HG03469 (cell line): ENCODE data around the gene PPP6R3.

ENCODE experiments used
- ATAC-seq: cut with Tn5 transposase; IDR thresholded peaks from one replicate; pipeline ENCODE4 v1.9.1; 2021; ENCODE audit warnings: mild to moderate bottlenecking, moderate library complexity, moderate number of reproducible peaks; ENCODE audit not compliant: unreplicated experiment

Gene PPP6R3

GRCh38 chr11:68549789-68550484 lies 89.4 kb downstream of the PPP6R3 start:
- ATAC-seq, result no peak

GRCh38 chr11:68550485-68550817 lies 89.9 kb downstream of the PPP6R3 start:
- no peak for ATAC-seq

- no peak for ATAC-seq
Observed at GRCh38 chr11:68551223-68551622, 90.7 kb downstream of the PPP6R3 start.

GRCh38 chr11:68551777-68552176 lies 91.2 kb downstream of the PPP6R3 start:
- no peak for ATAC-seq

GRCh38 chr11:68552542-68552941 lies 92.0 kb downstream of the PPP6R3 start:
- no peak for ATAC-seq

GRCh38 chr11:68560216-68560615 lies 99.7 kb downstream of the PPP6R3 start:
- ATAC-seq, result no peak

- ATAC-seq, result no peak
Observed at GRCh38 chr11:68563454-68563853, 102.9 kb downstream of the PPP6R3 start.

GRCh38 chr11:68564261-68564660 lies 103.7 kb downstream of the PPP6R3 start:
- no peak for ATAC-seq

- no peak for ATAC-seq
Observed at GRCh38 chr11:68565768-68566167, 105.2 kb downstream of the PPP6R3 start.

GRCh38 chr11:68567553-68567952 lies 107.0 kb downstream of the PPP6R3 start:
- ATAC-seq, result no peak

- ATAC-seq, result no peak
Observed at GRCh38 chr11:68569357-68569756, 108.8 kb downstream of the PPP6R3 start.

GRCh38 chr11:68570691-68571090 lies 110.1 kb downstream of the PPP6R3 start:
- ATAC-seq, result no peak

- ATAC-seq, result no peak
Observed at GRCh38 chr11:68574308-68574707, 113.8 kb downstream of the PPP6R3 start.

- ATAC-seq, result no peak
Observed at GRCh38 chr11:68575025-68575665, 114.6 kb downstream of the PPP6R3 start.

- ATAC-seq, result no peak
Observed at GRCh38 chr11:68579455-68579854, 118.9 kb downstream of the PPP6R3 start.

- ATAC-seq, result no peak
Observed at GRCh38 chr11:68581439-68581838, 120.9 kb downstream of the PPP6R3 start.

- ATAC-seq, result no peak
Observed at GRCh38 chr11:68581901-68582300, 121.3 kb downstream of the PPP6R3 start.

GRCh38 chr11:68582416-68583040 lies 122.0 kb downstream of the PPP6R3 start:
- ATAC-seq, result no peak

GRCh38 chr11:68583041-68583446 lies 122.5 kb downstream of the PPP6R3 start:
- ATAC-seq, result no peak

GRCh38 chr11:68584097-68584496 lies 123.5 kb downstream of the PPP6R3 start:
- no peak for ATAC-seq

GRCh38 chr11:68584991-68585524 lies 124.5 kb downstream of the PPP6R3 start:
- no peak for ATAC-seq
